Colon (tissue), 2 donors: ENCODE results near the gene OGFR.

Experiments
- FAIRE-seq: peaks from 2 replicates; lab custom pipeline; 2012; peaks lifted over from hg19 to GRCh38; lab: Jason Lieb, UNC
- donor health status: control.
- donor health status: control.

Gene OGFR

DNA sequence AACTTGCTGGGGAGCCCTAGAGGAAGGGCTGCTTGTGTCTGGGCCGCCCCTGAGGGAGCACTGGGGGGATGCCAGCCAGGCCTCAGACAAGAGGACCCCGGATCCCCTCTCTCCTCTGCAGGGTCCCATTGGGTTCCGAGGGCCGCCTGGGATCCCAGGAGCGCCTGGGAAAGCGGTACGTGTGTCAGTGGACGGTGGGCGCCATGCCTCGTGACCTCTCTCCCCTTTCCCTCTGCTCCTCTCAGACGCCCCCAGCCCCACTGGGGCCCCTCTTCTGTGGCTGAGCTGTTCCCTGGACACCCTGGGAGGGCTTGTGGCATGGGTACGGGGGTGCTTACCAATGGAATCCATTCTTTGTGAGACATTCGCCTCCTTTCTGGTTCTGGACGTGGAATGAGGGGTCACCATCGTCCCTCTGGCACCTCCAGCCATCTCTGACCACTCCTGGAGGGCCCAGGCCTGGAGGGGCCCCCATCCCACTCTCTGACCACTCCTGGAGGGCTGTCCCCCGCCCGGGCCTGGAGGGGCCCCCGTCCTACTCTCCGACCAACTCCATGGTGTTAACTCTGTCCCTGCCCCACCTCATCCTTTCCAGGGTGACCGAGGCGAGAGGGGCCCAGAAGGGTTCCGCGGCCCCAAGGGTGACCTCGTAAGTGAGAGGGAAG lies 22.1 kb downstream of the OGFR start:
- no peak for FAIRE-seq

GRCh38 chr20:62827311-62828038 lies 22.8 kb downstream of the OGFR start:
- FAIRE-seq, result no peak

DNA sequence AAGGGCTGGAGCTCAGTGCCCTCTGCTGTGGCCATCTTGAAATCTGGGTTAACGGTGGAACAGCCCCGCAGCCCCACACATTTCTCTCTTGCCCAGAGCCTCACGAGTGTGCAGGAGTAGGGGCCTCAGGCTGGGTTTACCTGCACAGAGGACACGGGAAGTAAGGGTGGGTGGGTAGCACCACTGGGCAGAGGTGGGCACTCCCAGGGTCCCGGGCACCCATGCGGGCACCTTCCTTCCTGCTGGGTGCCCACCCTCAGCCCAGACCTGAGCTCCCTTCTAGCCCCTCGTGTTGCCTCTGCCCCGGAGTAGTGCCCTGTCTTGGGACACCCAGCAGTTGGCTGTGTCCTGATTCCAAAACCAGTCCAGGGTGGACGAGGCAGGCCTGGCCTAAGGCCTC lies 23.4 kb downstream of the OGFR start:
- no peak for FAIRE-seq

DNA sequence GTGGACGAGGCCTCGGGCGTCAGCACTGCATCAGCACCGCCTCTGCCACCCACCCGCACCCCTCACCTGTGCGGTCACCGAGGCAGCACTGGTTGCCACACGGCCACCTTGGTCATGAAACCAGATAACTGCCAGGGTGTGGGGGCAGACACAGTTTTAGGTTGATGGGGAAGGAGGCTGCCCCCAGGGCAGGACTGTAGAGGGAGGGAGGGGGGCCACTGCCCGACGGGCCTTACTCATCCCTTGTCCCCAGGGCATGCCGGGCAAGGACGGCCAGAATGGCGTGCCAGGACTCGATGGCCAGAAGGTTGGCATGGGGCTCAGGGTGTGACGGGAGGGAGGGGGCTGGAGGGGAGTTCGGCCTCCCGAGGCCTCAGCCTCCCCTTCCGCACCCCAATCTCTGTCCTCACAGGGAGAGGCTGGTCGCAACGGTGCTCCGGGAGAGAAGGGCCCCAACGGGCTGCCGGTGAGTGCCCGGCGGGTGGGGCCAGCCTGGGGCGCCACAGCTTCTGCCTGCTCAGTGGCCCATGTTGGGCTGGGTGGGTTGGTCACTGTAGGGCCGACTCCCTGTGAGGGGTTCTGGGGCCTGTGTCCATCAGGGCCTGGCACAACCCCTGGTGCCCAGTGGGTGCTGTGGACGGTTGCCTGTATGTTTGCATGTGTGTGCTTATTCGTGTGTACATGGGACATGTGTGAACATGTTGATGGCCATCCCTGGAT lies 24.0 kb downstream of the OGFR start:
- FAIRE-seq, result no peak

DNA sequence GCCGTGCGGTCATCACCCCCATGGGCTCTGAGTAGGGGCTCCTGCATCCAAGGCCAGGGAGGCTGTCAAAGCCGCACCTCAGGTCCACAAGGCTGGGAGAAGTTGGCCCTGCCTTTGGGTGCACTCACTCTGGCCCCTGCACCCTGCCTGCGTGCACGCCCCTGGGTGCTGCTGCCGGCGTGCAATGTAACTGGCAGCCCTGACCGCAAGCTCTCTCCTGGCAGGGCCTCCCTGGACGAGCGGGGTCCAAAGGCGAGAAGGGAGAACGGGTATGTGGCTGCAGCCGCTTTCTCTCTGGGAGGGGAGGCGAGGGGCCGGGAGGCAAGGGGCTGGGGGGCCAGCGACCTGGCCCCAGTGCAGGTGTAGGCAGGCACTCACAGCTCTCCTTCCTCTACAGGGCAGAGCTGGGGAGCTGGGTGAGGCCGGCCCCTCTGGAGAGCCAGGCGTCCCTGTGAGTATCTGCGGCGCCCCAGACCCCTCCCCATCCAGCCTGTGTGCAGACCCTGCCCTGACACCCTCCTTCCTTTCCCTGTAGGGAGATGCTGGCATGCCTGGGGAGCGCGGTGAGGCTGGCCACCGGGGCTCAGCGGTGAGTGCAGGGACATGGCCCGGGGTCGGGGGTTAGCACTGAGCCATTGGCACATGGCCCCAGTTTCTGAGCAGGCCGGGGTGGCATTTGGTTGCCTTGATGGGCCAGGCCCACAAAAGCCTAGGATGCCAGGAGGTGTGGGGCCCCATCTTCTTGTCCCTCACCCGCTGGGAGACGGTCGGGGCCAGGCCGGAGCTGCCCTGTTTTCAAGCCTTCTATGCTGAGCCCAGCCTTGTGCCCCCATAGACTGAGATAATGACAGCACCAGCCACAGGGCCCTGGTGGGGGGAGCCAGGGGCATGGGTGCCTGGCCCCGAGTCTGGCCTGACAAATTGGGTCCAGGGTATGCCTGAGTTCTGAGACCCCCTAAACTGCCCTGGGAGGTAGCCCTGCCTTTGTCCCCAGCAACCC lies 24.9 kb downstream of the OGFR start:
- no peak for FAIRE-seq

DNA sequence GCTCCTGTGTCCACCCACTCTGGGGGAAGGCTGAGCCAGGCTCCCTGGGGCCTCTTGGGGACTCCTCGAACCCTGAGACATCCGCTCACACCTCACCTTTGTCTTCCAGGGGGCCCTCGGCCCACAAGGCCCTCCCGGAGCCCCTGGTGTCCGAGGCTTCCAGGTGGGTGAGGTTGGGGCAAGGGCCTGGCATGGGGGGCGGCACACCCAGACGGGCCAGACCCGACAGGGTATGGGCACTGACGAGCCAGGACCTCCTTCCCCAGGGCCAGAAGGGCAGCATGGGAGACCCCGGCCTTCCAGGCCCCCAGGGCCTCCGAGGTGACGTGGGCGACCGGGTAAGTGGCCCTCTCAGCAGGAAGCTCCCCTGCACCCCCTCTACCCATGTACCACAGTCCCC lies 25.6 kb downstream of the OGFR start:
- no peak for FAIRE-seq

- FAIRE-seq, result no peak
Observed at GRCh38 chr20:62830821-62831220, 26.2 kb downstream of the OGFR start.

GRCh38 chr20:62831361-62831788 lies 26.7 kb downstream of the OGFR start:
- no peak for FAIRE-seq

GRCh38 chr20:62831854-62832211 lies 27.2 kb downstream of the OGFR start:
- no peak for FAIRE-seq

DNA sequence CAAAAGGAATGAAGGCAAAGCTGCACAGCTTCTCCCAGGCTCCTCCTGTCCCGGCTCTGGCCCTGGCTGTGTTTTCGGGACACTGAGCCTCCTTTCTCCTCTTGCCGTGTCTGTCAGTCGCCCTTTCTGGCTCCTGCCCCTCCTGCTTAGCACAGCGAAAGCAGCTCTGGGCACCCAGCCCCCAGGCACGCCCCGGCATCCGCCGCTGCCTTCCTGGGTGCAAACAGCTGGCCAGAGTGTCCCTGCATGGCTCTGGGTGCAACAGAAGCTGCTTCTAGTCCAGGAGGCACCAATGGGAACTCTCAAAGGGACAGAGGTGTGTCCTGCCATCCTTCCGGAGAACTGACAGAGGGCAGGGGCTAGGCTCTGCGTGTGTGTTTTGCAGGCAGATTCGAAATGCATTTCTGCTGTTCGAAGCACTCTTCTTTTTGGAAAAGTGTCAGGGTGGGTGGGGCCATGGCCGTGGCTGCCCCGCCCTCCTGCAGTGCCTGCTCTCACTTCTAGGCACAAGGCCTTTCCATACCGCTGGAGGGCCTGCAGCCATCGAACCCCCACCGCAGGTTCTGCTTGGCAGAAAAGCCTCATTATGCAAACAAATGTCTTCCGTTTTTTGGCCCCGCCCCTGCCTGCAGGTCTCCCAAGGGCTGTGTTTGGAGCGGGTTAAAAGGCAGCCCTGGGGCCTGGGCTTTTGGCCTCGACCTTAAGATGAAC lies 27.7 kb downstream of the OGFR start:
- no peak for FAIRE-seq

- no peak for FAIRE-seq
Observed at GRCh38 chr20:62832951-62833391, 28.3 kb downstream of the OGFR start.

GRCh38 chr20:62834967-62835730 lies 30.5 kb downstream of the OGFR start:
- FAIRE-seq, result no peak

DNA sequence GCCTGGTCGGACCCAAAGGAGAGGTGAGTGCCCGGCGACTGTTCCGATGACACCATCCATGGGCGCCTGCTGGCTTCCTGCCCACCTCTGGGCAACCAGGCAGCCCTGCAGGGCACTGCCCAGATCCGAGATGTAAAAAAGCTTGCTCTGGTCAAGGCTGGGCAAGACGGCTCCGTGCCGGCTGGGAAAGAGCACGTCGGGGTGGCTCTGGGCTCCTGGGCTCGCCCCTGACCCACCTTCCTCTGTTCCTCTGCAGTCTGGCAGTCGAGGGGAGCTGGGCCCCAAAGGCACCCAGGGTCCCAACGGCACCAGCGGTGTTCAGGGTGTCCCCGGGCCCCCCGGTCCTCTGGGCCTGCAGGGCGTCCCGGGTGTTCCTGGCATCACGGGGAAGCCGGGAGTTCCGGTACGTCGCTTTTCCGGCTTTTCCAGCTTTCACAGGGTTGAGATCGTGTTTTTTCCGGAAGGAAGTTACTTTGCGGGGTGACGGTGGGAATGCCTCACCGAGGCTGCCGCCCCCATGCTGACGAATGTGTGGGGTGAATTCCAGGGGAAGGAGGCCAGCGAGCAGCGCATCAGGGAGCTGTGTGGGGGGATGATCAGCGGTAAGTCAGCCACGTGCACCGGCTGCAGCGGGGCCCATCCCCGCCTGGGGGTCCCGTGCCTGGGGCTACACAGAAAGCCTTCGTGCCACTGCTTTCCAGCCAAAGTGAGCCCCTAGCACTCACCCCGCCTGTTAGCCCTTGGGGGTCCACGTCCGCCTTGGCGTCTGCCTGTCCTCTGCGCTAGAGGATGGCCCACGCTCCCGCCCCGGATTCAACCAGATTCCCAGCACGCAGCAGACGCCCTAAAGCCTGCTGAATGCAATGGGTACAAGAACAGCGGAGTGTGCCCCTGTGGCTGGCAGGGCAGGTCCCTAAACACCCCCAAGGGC lies 31.6 kb downstream of the OGFR start:
- no peak for FAIRE-seq

- FAIRE-seq, result no peak
Observed at GRCh38 chr20:62836967-62837490, 32.4 kb downstream of the OGFR start.

- no peak for FAIRE-seq
Observed at GRCh38 chr20:62837790-62838127, 33.1 kb downstream of the OGFR start.

GRCh38 chr20:62838128-62838891 lies 33.7 kb downstream of the OGFR start:
- FAIRE-seq, result no peak

DNA sequence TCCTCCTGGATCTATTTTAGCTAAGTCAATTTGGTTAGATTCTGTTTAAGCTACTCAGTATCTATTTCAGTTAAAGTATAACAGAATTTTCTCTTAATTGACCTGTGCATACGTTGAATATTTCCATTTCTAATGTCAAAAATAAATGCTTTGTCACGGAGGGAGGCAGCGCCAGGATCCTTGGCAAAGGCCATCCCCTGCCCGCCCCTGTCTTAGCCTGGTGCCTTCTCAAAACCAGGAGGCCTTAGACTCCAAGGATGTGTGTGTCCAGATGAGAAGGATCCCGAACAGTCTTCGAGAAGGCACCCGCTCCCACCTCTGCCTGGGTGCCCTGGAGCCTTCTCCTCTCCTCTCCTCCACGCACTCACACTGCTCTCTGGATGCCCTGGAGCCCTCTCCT lies 34.6 kb downstream of the OGFR start:
- FAIRE-seq, result no peak

- no peak for FAIRE-seq
Observed at GRCh38 chr20:62839816-62840215, 35.2 kb downstream of the OGFR start.
